ENCODE data around the gene GJA3. TPM values are rescaled to one million over a fixed set of nuclear protein-coding genes. Genes with fewer than 3 reads are reported as not detected.

Gene GJA3
- total RNA-seq: 0.59 and 0.68 TPM in 2 replicates
- total RNA-seq (2013): 0.44 TPM
- polyA plus RNA-seq: 0.28 and 0.95 TPM in 2 replicates
- 1.0 and 3.8 TPM in 2 replicates for polyA minus RNA-seq

DNA sequence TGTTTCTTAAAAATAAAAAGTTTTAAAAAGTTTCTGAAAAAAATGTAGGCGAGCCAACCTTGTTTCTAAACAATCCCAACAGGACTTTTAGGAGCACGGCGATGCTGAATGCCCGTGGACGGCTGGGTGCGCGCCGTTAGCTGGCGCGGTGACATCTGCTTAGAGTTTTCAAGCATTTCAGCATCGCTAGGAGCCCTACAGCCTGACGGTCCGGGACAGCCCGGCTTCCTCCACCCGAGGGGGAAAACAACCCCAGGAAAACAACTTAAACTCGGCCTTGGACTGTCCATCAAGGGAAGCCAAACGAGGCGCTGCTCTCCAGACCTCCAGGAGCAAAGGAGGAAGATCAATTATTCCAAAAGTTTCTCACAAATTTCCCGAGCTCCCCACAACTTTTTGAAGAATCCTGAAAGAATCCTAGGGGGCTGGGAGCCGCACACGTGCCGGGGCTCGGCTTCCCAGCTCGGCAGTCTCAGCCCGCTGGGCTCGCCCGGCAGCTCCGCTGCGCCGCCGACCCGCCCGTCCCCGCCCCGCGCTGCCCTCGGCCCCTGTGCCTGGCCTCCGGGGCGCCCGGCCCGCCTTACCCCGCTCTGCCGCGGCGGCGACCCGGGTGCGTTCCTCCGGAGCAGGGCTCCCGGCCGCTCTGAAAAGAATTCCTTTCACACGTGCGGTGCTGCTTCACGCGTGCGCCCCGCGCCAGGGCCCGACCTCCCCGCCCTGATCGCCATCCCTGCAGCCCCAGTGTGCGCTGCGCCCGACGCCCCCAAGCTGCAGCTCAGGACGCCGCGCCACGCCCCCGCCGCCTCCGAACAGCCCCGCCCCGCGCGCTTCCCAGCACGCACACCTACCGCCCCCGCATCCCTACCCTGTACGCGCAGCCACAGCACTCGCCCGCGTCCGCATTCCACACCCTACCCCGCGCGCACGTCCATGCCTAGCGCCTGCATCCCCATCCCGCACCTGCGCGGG lies at the start of gene GJA3:
GJA3 (minus strand) TSS at position 747 of the 969 bp plus-strand sequence. CDS start 17,764 bp downstream, outside the sequence.
- peak within 1 kb of the TSS; percentile 80 for H3K27ac Mint-ChIP-seq
- TF ChIP-seq, protein P1, sequence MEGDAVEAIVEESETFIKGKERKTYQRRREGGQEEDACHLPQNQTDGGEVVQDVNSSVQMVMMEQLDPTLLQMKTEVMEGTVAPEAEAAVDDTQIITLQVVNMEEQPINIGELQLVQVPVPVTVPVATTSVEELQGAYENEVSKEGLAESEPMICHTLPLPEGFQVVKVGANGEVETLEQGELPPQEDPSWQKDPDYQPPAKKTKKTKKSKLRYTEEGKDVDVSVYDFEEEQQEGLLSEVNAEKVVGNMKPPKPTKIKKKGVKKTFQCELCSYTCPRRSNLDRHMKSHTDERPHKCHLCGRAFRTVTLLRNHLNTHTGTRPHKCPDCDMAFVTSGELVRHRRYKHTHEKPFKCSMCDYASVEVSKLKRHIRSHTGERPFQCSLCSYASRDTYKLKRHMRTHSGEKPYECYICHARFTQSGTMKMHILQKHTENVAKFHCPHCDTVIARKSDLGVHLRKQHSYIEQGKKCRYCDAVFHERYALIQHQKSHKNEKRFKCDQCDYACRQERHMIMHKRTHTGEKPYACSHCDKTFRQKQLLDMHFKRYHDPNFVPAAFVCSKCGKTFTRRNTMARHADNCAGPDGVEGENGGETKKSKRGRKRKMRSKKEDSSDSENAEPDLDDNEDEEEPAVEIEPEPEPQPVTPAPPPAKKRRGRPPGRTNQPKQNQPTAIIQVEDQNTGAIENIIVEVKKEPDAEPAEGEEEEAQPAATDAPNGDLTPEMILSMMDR (IDR thresholded peaks at IDR 0.05): no peak
- TF ChIP-seq EZH2 (IDR thresholded peaks at IDR 0.05; ENCODE audit: borderline replicate concordance, insufficient read depth, low read depth, low read length, poor library complexity, severe bottlenecking): no peak
- Histone ChIP-seq H3K4me3 (ENCODE audit: control extremely low read depth in 1 of 5, extremely low read depth in 1 of 5, insufficient read depth in 1 of 5, low read depth in 2 of 5, low read length in 4 of 5) (peak within 1 kb of the TSS in 4 of 5 experiments; percentile 44 to 66 (median 60)), H3K4me2 (replicated peaks; ENCODE audit: low read depth, low read length, poor library complexity, severe bottlenecking) (peak within 1 kb of the TSS; percentile 86), H4K20me1 (ENCODE audit: control insufficient read depth, insufficient read depth, low read length, poor library complexity, severe bottlenecking) (no peaks in the 10 kb centered on the region), H3K4me1 (ENCODE audit: control insufficient read depth in 2 of 2, insufficient read depth in 2 of 2, low read length in 2 of 2) (peaks cover 15 to 20% of the 10 kb centered on the region in 2 donors), H3K9ac (ENCODE audit: low read length) (peak within 1 kb of the TSS; percentile 65), H3K36me3 (replicated peaks in 1 of 2; ENCODE audit: control extremely low read depth in 1 of 2, control insufficient read depth in 1 of 2, extremely low read depth in 1 of 2, insufficient read depth in 2 of 2, low read length in 1 of 2) (no peaks in the 10 kb centered on the region), H3K79me2 (ENCODE audit: control insufficient read depth, insufficient read depth, low read length) (no peaks in the 10 kb centered on the region), H3K27me3 (replicated peaks in 1 of 4; ENCODE audit: control extremely low read depth in 1 of 4, control insufficient read depth in 3 of 4, insufficient read depth in 4 of 4, low read length in 3 of 4) (peaks cover 0 to 3% (median under 1%) of the 10 kb centered on the region in 4 experiments), H2AFZ (ENCODE audit: insufficient read depth, low read depth, low read length, poor library complexity, severe bottlenecking) (peak within 1 kb of the TSS; percentile 84), H3K27ac (ENCODE audit: low read length in 2 of 2) (peak within 1 kb of the TSS in 1 of 2 donors; percentile 91), H3K9me3 (ENCODE audit: control extremely low read depth in 1 of 3, control insufficient read depth in 2 of 3, insufficient read depth in 1 of 3, low read length in 2 of 3) (peaks cover 0 to 4% (median 4%) of the 10 kb centered on the region in 3 donors)
- H3K27me3 Mint-ChIP-seq: peaks cover 13% of the 10 kb centered on the region
- CTCF ChIA-PET: interaction anchor here (0.8 to 2.4 kb wide), 6 partner anchors 17 to 233 kb away, joined by 3 to 8 read pairs (median 4); no protein-coding TSS in a partner anchor
- peak; percentile 80 for DNase-seq
- peak; percentile 67 for ATAC-seq (ENCODE audit: low read depth)
- H3K4me3 Mint-ChIP-seq: peak within 1 kb of the TSS; percentile 89
- no peaks in the 10 kb centered on the region for H3K9me3 Mint-ChIP-seq (ENCODE audit: insufficient read depth)
- H3K4me1 Mint-ChIP-seq: peaks cover 24% of the 10 kb centered on the region
- 1% methylated on average over 92 of the region's 93 CpGs for WGBS (ENCODE audit: insufficient coverage)
- intact Hi-C loops (cut with micrococcal nuclease): loop anchor here (5.0 kb wide), 2 partner anchors 298 to 378 kb away; partner anchors contain the start of genes PSPC1 and ZMYM5
- POLR2A ChIA-PET: no interaction called here
